OCI-LY1 (cell line): ENCODE measurements around the gene PHOSPHO2.

Experiments used
- H2AFZ ChIP-seq: fragments of 200-600 bp; sonication (generic), shearing (Covaris generic); 2 replicates; pipeline ENCODE4 v1.6.0; 2014; ENCODE audit warnings: antibody characterized with exemption, mild to moderate bottlenecking, low read length
- H3F3A ChIP-seq: fragments of 200-600 bp; sonication (generic), shearing (Covaris generic); 2 replicates; pipeline ENCODE4 v1.6.0; 2014; ENCODE audit warnings: mild to moderate bottlenecking, antibody characterized with exemption, low read length, moderate library complexity; ENCODE audit not compliant: insufficient read depth
- H3K27ac ChIP-seq: fragments of 200-600 bp; sonication (generic); 2 replicates; pipeline ENCODE4 v1.5.1; 2014; ENCODE audit warnings: low read length, mixed run types, mild to moderate bottlenecking, low read depth; ENCODE audit not compliant: poor library complexity, severe bottlenecking
- H3K27me3 ChIP-seq: fragments of 200-600 bp; sonication (generic); 2 replicates; pipeline ENCODE4 v1.6.0; 2014; ENCODE audit warnings: antibody characterized with exemption, mild to moderate bottlenecking, low read length, moderate library complexity; ENCODE audit not compliant: insufficient read depth
- H3K36me3 ChIP-seq: fragments of 200-600 bp; sonication (generic); 2 replicates; pipeline ENCODE4 v1.6.1; 2014; ENCODE audit warnings: mild to moderate bottlenecking, antibody characterized with exemption, low read length, moderate library complexity, mixed read lengths; ENCODE audit not compliant: insufficient read depth
- H3K4me1 ChIP-seq: fragments of 200-600 bp; sonication (generic); 2 replicates; pipeline ENCODE4 v1.5.1; 2014; ENCODE audit warnings: mild to moderate bottlenecking, low read length, moderate library complexity; ENCODE audit not compliant: insufficient read depth, severe bottlenecking
- H3K4me2 ChIP-seq: fragments of 200-600 bp; sonication (generic), shearing (Covaris generic); 2 replicates; pipeline ENCODE4 v1.6.1; 2014; ENCODE audit warnings: low read length
- H3K4me3 ChIP-seq: fragments of 200-600 bp; sonication (generic); 2 replicates; pipeline ENCODE4 v1.5.1; 2014; ENCODE audit warnings: low read length, low read depth, mild to moderate bottlenecking, mixed read lengths; ENCODE audit not compliant: poor library complexity, severe bottlenecking
- H3K79me2 ChIP-seq: fragments of 200-600 bp; shearing (Covaris generic); 2 replicates; pipeline ENCODE4 v1.6.1; 2016; ENCODE audit warnings: mixed run types, low read length, mixed read lengths; ENCODE audit not compliant: insufficient read depth
- H3K9ac ChIP-seq: fragments of 200-600 bp; sonication (generic), shearing (Covaris generic); 2 replicates; pipeline ENCODE4 v1.6.1; 2014; ENCODE audit warnings: mild to moderate bottlenecking, low read length, mixed read lengths
- H3K9me2 ChIP-seq: fragments of 200-600 bp; sonication (generic), shearing (Covaris generic); 2 replicates; pipeline ENCODE4 v1.6.1; 2014; ENCODE audit warnings: low read depth, mild to moderate bottlenecking, low read length, mixed read lengths
- H3K9me3 ChIP-seq: fragments of 200-600 bp; shearing (Covaris generic); 2 replicates; pipeline ENCODE4 v1.6.1; 2014; ENCODE audit warnings: low read length, mixed read lengths
- H4K20me1 ChIP-seq: fragments of 200-600 bp; sonication (generic), shearing (Covaris generic); 2 replicates; pipeline ENCODE4 v1.6.0; 2016; ENCODE audit warnings: mild to moderate bottlenecking, low read length; ENCODE audit not compliant: insufficient read depth
- CTCF ChIP-seq: fragments of 200-600 bp; sonication (generic), shearing (Covaris generic); IDR thresholded peaks from 2 replicates; pipeline ENCODE4 v1.5.1; 2017; ENCODE audit warnings: mild to moderate bottlenecking, antibody characterized with exemption, low read length, moderate library complexity, mixed read lengths
- EZH2 ChIP-seq: fragments of 200-600 bp; sonication (generic), shearing (Covaris generic); IDR thresholded peaks from 2 replicates; pipeline ENCODE4 v1.8.0; 2017; ENCODE audit warnings: borderline replicate concordance, mixed run types, mild to moderate bottlenecking, antibody characterized with exemption, low read length, moderate library complexity, mixed read lengths

Gene PHOSPHO2

GRCh38 chr2:169694113-169694893 lies at the start of gene PHOSPHO2, which contains the start of gene CFAP210:
PHOSPHO2 (plus strand) TSS chr2:169694469; CDS start chr2:169700972, 6,503 bp downstream.
CFAP210 (minus strand) TSS chr2:169694405; CDS start chr2:169694327, 78 bp downstream.
- H3K27ac ChIP-seq = no peak within 1 kb of the TSS
- no peaks in the 10 kb centered on the region for H3F3A ChIP-seq
- H4K20me1 ChIP-seq = no peaks in the 10 kb centered on the region
- H3K79me2 ChIP-seq = no peaks in the 10 kb centered on the region
- H3K36me3 ChIP-seq = peaks cover 5% of the 10 kb centered on the region; the same call in 1 of the 2 replicates
- H3K9ac ChIP-seq = peak within 1 kb of the TSS; percentile 74
- H3K4me1 ChIP-seq = peaks cover 18% of the 10 kb centered on the region
- H3K4me3 ChIP-seq = peak within 1 kb of the TSS; percentile 69
- H3K9me3 ChIP-seq = no peaks in the 10 kb centered on the region
- TF ChIP-seq EZH2 (no peak), CTCF (no peak)
- H3K9me2 ChIP-seq = no peaks in the 10 kb centered on the region
- H3K4me2 ChIP-seq = peak within 1 kb of the TSS; percentile 93
- peak within 1 kb of the TSS; percentile 70; the same call in 1 of the 2 replicates for H2AFZ ChIP-seq
- H3K27me3 ChIP-seq = no peaks in the 10 kb centered on the region

DNA sequence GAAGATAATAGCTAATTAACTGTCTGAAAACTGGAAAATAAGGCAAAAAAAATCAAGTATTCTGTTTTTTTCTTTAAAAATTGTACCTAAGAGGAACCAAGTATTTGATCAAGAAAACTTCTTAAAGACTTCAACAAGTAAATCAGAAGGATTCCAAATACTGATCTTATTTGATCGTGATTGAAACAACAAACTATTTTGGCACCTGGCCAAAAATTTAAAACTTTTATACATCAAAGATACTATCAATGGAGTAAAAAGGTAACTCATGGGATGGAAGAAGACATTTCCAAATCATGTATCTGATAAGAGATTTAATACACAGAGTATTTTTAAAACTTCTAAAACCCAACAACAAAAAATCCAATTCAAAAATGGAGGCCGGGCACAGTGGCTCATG lies 46.8 kb upstream of the PHOSPHO2 start:
- H4K20me1 ChIP-seq = no peaks in the 10 kb centered on the region
- no peaks in the 10 kb centered on the region for H3K27me3 ChIP-seq
- H3F3A ChIP-seq = no peaks in the 10 kb centered on the region
- no peak overlapping the region for H3K27ac ChIP-seq
- H3K36me3 ChIP-seq = no peaks in the 10 kb centered on the region
- no peaks in the 10 kb centered on the region for H3K79me2 ChIP-seq
- no peaks in the 10 kb centered on the region for H3K4me1 ChIP-seq
- H2AFZ ChIP-seq = no peak overlapping the region
- no peak overlapping the region for H3K4me2 ChIP-seq
- H3K9ac ChIP-seq = no peak overlapping the region
- TF ChIP-seq EZH2 = no peak
- TF ChIP-seq CTCF = no peak
- no peaks in the 10 kb centered on the region for H3K9me3 ChIP-seq
- no peak overlapping the region for H3K4me3 ChIP-seq
- H3K9me2 ChIP-seq = no peaks in the 10 kb centered on the region

DNA sequence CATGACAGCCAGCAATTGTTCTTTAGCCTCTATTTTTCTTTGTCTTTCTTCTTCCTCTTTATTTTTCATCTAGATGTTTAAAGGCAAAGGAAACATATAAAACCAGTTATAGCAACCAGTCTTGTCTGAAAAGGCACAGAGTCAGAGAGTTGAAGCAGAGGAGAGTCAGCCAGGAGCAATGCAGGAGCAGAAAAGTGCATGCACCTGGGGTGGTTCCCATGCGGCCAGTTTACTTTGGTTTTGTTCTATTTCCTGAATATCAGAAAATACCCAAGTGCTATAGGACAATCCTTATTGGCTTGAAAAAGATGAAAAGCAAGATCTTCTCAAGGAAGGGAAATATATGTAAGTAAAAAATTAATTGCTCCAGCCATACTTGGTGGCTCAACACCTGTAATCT lies 45.0 kb upstream of the PHOSPHO2 start:
- no peak for TF ChIP-seq CTCF
- TF ChIP-seq EZH2 = no peak
- Histone ChIP-seq H3F3A (no peaks in the 10 kb centered on the region), H3K79me2 (no peaks in the 10 kb centered on the region), H3K27ac (no peak overlapping the region), H3K4me1 (no peaks in the 10 kb centered on the region), H3K36me3 (no peaks in the 10 kb centered on the region), H3K9ac (no peak overlapping the region), H3K4me3 (no peak overlapping the region), H4K20me1 (no peaks in the 10 kb centered on the region), H3K27me3 (no peaks in the 10 kb centered on the region), H2AFZ (no peak overlapping the region), H3K9me2 (no peaks in the 10 kb centered on the region), H3K9me3 (no peaks in the 10 kb centered on the region), H3K4me2 (no peak overlapping the region)
